HG03139 (cell line): Measurements from ENCODE around the gene CIP2A.

ENCODE experiments used
- ATAC-seq: cut with Tn5 transposase; IDR thresholded peaks from one replicate; pipeline ENCODE4 v1.9.1; 2021; ENCODE audit not compliant: unreplicated experiment

Gene CIP2A

GRCh38 chr3:108564564-108564963, 24.7 kb downstream of the CIP2A start:
- no peak for ATAC-seq

- no peak for ATAC-seq
Measured at GRCh38 chr3:108562565-108562964, 26.7 kb downstream of the CIP2A start.

- no peak for ATAC-seq
Measured at GRCh38 chr3:108555966-108556581, 33.2 kb downstream of the CIP2A start.

GRCh38 chr3:108554913-108555571, 34.2 kb downstream of the CIP2A start:
- no peak for ATAC-seq

- ATAC-seq: no peak
Measured at GRCh38 chr3:108554229-108554628, 35.0 kb downstream of the CIP2A start.

GRCh38 chr3:108552267-108553159, 36.7 kb downstream of the CIP2A start:
- no peak for ATAC-seq

- no peak for ATAC-seq
Measured at GRCh38 chr3:108548886-108549285, 40.4 kb downstream of the CIP2A start.

- ATAC-seq: no peak
Measured at GRCh38 chr3:108548304-108548703, 40.9 kb downstream of the CIP2A start.

GRCh38 chr3:108546692-108547091, 42.5 kb downstream of the CIP2A start:
- no peak for ATAC-seq

- no peak for ATAC-seq
Measured at GRCh38 chr3:108546247-108546646, 43.0 kb downstream of the CIP2A start.

- ATAC-seq: no peak
Measured at GRCh38 chr3:108538083-108538482, 51.2 kb downstream of the CIP2A start.

GRCh38 chr3:108528459-108529252, 60.6 kb downstream of the CIP2A start:
- peak; percentile 92 for ATAC-seq

- ATAC-seq: no peak
Measured at GRCh38 chr3:108527817-108528216, 61.4 kb downstream of the CIP2A start.

GRCh38 chr3:108527109-108527508, 62.1 kb downstream of the CIP2A start:
- no peak for ATAC-seq

GRCh38 chr3:108525971-108526370, 63.3 kb downstream of the CIP2A start:
- ATAC-seq: no peak

GRCh38 chr3:108525256-108525655, 64.0 kb downstream of the CIP2A start:
- ATAC-seq: no peak

- no peak for ATAC-seq
Measured at GRCh38 chr3:108524537-108524936, 64.7 kb downstream of the CIP2A start.

- ATAC-seq: no peak
Measured at GRCh38 chr3:108518895-108519294, 70.3 kb downstream of the CIP2A start.

- ATAC-seq: no peak
Measured at GRCh38 chr3:108516881-108517280, 72.4 kb downstream of the CIP2A start.

GRCh38 chr3:108513961-108514360, 75.3 kb downstream of the CIP2A start:
- ATAC-seq: no peak

GRCh38 chr3:108512671-108513070, 76.6 kb downstream of the CIP2A start:
- ATAC-seq: no peak
